Measurements from ENCODE around the gene MICALL2. TPM values are rescaled to one million over a fixed set of nuclear protein-coding genes. Genes with fewer than 3 reads are reported as not detected.
"Not testable (repeated sequence)": the region's sequence is repeated elsewhere in the genome, so short reads cannot be mapped to it uniquely, and the experiment has no call there.

Gene MICALL2
- total RNA-seq, 1 donor from 2014 or later, result 1.8 TPM

DNA sequence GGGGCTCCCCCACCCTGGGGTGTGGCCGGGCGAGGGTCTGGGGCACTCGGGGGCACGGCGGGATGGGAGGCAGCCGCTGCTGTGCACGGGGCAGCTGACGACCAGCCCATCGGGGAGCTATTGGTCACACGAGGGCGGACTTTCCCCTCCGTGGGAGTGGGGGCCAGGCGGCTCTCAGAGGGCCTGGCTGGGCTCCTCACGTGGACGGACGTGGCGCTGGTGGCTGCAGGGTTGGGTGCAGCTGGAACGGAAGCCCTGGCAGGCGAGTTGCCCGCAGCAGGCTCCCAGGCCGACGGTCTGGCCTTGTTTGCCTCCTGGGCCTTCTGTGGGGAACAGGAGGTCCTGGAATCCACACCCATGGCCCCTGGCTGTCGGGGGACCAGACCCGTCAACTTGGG lies 14.3 kb downstream of the MICALL2 start:
- Mint-ChIP-seq H3K4me1 (no peaks in the 10 kb centered on the region), H3K27ac (no peak overlapping the region), H3K4me3 (no peak overlapping the region), H3K27me3 (no peaks in the 10 kb centered on the region), H3K36me3 (ENCODE audit: low read depth) (no peaks in the 10 kb centered on the region), H3K9me3 (no peaks in the 10 kb centered on the region)
- intact Hi-C loops (cut with micrococcal nuclease), result no loop called here
- DNase-seq, result no peak

DNA sequence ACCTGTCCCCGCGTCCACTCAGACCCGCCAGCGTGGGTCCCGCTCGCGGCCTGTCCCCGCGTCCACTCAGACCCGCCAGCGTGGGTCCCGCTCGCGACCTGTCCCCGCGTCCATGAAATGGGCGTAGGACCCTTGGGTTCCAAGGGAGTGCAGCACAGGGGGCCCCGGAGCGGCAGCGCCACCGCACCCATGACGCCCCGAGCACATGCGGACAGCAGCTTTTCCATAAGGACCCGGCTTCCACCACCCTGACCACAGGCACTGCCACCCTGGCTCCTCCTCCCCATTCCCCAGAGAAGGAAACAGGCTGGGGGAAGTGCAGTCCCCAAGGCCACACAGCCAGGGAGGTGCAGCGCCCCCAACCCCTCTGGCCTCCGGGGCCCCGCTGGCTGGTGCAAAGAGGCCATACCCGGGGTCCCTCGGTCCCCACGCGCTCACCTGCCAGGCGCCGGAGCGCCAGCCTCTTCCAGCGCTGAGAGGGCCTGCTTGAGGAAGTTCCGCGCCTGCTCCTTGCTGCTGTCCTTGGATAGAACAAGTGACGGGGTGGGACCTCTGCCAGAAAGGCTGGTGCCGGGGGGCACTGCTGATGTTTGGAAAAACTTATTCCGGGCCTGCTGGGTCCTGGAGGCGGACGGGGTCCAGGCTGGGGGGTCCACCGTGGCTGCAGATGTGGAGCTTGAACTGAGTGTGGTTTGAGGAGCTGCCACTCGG lies 14.9 kb downstream of the MICALL2 start:
- DNase-seq, result no peak
- Mint-ChIP-seq H3K27ac (no peak overlapping the region), H3K27me3 (no peaks in the 10 kb centered on the region), H3K9me3 (no peaks in the 10 kb centered on the region), H3K4me1 (no peaks in the 10 kb centered on the region), H3K4me3 (no peak overlapping the region), H3K36me3 (ENCODE audit: low read depth) (no peaks in the 10 kb centered on the region)
- intact Hi-C loops (cut with micrococcal nuclease), result no loop called here

DNA sequence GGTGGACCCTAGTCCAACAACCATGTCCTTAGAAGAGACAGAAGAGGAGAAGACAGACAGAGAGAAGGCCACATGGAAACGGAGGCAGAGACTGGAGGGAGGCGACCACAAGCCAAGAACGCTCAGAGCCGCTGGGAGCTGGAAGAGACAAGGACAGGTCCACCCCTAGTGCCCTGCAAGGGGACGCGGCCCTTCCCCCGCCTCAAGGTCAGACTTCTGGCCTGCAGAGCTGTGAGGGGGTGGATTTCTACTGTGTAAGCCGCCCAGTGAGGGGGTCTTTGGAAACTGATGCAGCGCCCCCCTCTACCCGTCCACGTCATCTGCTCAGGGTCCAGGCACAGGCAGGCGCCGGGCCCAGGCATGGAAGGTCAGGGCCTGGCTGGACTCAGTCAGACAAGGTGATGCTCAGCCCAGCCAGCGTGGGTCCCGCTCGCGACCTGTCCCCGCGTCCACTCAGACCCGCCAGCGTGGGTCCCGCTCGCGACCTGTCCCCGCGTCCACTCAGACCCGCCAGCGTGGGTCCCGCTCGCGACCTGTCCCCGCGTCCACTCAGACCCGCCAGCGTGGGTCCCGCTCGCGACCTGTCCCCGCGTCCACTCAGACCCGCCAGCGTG lies 15.6 kb downstream of the MICALL2 start:
- DNase-seq; H3K4me1 Mint-ChIP-seq; intact Hi-C loops (cut with micrococcal nuclease); H3K4me3 Mint-ChIP-seq; H3K27me3 Mint-ChIP-seq; H3K9me3 Mint-ChIP-seq; H3K27ac Mint-ChIP-seq; H3K36me3 Mint-ChIP-seq (ENCODE audit: low read depth): not testable (repeated sequence)

DNA sequence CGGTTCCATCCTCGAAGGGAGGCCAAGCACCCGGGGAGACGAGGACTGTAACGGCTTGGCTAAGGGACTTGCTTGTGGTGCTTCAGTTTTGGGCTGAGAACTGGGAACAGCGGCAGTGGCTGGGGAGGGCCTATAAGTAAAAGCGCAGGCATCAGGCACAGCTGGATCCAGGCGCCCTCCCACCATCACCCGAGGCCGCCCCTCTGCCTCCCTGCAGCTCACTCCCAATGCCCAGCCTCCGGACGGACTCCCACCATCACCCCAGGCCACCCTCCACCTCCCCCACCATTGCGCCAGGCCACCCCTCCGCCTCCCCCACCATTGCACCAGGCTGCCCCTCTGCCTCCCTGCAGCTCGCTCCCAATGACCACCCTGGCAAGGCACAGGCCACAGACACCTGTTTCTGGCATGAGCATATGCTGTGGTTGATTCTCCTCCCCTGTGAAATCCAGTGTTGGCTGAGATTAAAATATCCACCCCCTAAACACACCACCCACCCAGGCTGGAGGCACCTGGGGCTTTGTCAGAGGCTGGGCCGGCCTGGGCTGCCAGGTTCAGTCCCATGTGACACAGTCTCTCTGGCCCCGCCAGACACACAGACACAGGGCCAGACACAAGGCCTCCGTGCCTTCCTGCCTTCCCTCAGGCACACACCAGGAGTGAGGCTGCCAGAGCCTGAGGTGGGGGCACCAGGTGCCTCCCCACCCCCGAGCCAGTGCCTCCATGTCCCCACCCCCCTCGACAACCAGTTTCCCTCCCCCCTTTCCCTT lies 16.7 kb downstream of the MICALL2 start:
- no peak overlapping the region for H3K27ac Mint-ChIP-seq
- H3K27me3 Mint-ChIP-seq, result no peaks in the 10 kb centered on the region
- intact Hi-C loops (cut with micrococcal nuclease), result no loop called here
- no peak overlapping the region for H3K4me3 Mint-ChIP-seq
- DNase-seq, result no peak
- no peaks in the 10 kb centered on the region for H3K36me3 Mint-ChIP-seq (ENCODE audit: low read depth)
- H3K4me1 Mint-ChIP-seq, result no peaks in the 10 kb centered on the region
- H3K9me3 Mint-ChIP-seq, result no peaks in the 10 kb centered on the region

DNA sequence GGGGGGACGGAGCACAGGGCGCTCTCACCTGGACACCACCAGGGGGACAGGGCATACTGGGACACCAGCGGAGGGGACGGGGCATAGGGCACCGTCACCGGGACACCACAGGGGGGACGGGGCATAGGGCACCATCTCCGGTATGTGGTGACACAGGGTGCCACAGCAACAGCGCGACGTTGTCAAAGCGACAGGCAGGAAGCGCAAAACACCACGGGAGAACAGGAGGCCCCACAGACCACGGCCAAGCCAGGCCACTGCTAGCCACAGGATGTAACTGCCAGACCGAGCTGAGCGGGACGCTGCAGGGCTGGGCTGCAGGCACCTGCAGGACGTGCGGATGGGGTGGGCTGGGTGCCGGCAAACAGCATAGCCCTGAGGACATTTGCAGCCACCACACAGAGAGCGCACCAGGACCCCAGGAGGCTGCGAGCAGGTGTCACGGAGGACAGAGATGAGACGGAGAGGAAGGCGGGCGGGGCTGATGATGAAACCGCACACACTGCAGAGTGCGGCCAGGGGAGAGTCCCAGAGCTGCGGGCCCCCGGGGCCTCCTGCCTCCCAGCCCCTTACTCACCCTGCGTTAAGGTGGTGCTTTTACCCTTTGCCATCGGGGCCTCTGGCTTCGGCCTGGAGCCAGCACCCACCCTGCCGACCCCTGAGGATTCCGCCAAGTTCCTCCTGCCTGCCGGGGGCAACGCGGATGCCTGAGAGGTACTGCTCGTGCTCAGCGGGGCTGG lies 17.5 kb downstream of the MICALL2 start:
- intact Hi-C loops (cut with micrococcal nuclease), result no loop called here
- H3K4me1 Mint-ChIP-seq, result no peaks in the 10 kb centered on the region
- DNase-seq, result no peak
- H3K9me3 Mint-ChIP-seq, result no peaks in the 10 kb centered on the region
- H3K36me3 Mint-ChIP-seq (ENCODE audit: low read depth), result no peaks in the 10 kb centered on the region
- no peaks in the 10 kb centered on the region for H3K27me3 Mint-ChIP-seq
- H3K27ac Mint-ChIP-seq, result no peak overlapping the region
- H3K4me3 Mint-ChIP-seq, result no peak overlapping the region

DNA sequence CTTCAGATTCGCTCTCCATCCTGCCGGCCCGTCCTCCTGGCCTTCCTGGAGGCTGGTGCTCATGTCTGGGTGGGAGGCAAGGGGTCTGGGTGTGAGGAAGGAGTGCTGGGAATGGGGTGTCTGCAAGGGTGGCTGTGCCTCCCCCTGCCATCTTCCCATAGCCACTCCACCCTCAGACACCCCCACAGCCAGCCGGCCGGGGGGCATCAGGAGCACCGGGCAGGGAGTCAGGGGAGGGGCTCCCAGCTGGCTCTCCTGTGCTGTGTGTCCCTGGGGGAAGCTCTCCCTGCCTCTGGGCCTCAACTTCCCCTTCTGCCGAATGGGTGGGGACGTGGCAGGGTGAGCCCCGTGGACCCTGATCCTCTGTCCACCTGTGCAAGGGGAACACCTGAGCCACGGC lies 18.6 kb downstream of the MICALL2 start:
- intact Hi-C loops (cut with micrococcal nuclease), result no loop called here
- Mint-ChIP-seq H3K4me1 (no peaks in the 10 kb centered on the region), H3K9me3 (no peaks in the 10 kb centered on the region), H3K27ac (no peak overlapping the region), H3K27me3 (no peaks in the 10 kb centered on the region), H3K36me3 (ENCODE audit: low read depth) (no peaks in the 10 kb centered on the region), H3K4me3 (no peak overlapping the region)
- DNase-seq, result no peak

DNA sequence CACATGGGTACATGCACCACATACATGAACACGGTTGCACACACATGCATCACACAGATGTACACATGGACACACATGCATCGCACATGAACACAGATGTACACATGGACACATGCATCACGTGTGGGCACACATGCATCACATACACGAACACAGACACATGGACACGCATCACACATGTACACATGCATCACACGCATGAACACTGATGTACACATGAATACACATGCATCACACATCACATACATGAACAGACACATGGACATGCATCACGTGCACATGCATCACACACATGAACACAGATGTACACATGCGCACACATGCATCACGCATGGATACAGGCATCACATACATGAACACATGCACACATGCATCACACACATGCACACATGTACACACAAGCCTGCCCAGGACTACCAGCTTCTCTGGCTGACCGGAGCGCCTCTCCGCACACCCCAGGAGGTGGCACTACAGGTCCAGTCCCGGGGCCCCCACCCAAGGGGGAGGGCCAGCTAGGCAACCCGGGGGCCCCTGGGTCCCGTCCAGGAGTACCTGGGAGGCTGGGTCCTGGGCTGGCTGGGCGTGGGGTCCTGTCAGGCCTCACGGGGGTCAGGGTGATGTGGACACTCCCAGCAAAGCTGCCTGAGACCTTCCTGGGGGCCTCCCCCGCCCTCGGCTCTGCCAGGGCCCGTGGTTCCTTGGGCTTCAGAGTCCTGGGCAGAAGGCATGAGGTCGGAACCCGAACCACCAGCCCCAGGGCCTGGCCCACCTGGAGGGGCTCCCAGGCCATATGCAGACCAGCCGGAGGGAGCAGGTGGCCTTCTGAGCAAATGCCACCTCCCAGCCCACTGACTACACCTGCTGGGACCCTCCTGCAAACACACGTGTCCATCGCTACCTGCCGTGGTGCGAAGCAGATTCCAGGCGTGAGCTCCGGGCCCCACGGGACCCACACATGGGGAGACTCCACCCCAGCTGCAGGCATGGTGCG lies 19.6 kb downstream of the MICALL2 start:
- intact Hi-C loops (cut with micrococcal nuclease), result no loop called here
- no peaks in the 10 kb centered on the region for H3K27me3 Mint-ChIP-seq
- H3K4me1 Mint-ChIP-seq, result no peaks in the 10 kb centered on the region
- no peak overlapping the region for H3K4me3 Mint-ChIP-seq
- H3K27ac Mint-ChIP-seq, result no peak overlapping the region
- no peaks in the 10 kb centered on the region for H3K36me3 Mint-ChIP-seq (ENCODE audit: low read depth)
- H3K9me3 Mint-ChIP-seq, result no peaks in the 10 kb centered on the region
- DNase-seq, result no peak

DNA sequence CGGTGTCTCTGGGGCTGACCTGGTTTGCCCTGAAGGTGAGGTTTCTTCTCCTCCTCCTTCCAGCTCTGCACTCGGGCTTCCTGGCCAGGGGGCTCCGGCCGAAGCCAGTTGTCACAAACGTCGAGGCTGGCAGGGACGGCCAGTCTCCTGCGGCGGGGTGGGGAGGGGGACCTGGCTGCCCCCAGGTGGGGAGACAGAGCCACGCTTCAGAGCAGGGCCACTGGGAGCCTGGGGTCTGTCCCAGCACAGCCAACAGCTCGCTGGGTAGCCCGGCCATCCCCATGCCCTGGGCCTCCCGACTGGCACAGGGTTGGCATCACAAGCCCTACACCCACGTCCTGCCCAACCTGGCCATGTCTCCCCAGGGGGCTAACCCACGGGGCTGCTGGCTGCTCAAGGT lies 20.4 kb downstream of the MICALL2 start:
- H3K27me3 Mint-ChIP-seq, result no peaks in the 10 kb centered on the region
- H3K27ac Mint-ChIP-seq, result no peak overlapping the region
- intact Hi-C loops (cut with micrococcal nuclease), result no loop called here
- no peak overlapping the region for H3K4me3 Mint-ChIP-seq
- H3K9me3 Mint-ChIP-seq, result no peaks in the 10 kb centered on the region
- H3K36me3 Mint-ChIP-seq (ENCODE audit: low read depth), result no peaks in the 10 kb centered on the region
- no peaks in the 10 kb centered on the region for H3K4me1 Mint-ChIP-seq
- DNase-seq, result no peak

DNA sequence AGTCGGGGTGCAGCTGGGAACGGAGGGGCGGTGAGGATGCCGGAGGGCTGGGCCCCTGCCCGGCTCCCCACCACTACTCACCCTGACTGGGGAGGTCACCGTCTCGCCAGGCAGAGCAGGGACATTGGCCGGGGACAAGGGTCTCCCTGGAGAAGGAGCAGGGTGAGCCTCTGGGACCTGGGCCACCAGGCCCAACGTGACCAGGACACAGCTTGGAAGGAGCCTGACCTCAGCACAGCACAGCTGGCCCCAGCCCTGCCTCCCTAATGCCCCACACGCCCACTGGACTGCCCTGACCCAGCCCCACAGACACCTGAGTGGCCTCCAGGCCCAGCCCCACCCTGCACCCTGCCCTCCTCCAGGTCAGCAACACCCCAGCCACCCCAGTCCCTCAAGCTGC lies 21.1 kb downstream of the MICALL2 start:
- intact Hi-C loops (cut with micrococcal nuclease), result no loop called here
- H3K4me3 Mint-ChIP-seq, result no peak overlapping the region
- no peak overlapping the region for H3K27ac Mint-ChIP-seq
- H3K27me3 Mint-ChIP-seq, result no peaks in the 10 kb centered on the region
- H3K4me1 Mint-ChIP-seq, result no peaks in the 10 kb centered on the region
- DNase-seq, result no peak
- H3K9me3 Mint-ChIP-seq, result no peaks in the 10 kb centered on the region
- no peaks in the 10 kb centered on the region for H3K36me3 Mint-ChIP-seq (ENCODE audit: low read depth)

DNA sequence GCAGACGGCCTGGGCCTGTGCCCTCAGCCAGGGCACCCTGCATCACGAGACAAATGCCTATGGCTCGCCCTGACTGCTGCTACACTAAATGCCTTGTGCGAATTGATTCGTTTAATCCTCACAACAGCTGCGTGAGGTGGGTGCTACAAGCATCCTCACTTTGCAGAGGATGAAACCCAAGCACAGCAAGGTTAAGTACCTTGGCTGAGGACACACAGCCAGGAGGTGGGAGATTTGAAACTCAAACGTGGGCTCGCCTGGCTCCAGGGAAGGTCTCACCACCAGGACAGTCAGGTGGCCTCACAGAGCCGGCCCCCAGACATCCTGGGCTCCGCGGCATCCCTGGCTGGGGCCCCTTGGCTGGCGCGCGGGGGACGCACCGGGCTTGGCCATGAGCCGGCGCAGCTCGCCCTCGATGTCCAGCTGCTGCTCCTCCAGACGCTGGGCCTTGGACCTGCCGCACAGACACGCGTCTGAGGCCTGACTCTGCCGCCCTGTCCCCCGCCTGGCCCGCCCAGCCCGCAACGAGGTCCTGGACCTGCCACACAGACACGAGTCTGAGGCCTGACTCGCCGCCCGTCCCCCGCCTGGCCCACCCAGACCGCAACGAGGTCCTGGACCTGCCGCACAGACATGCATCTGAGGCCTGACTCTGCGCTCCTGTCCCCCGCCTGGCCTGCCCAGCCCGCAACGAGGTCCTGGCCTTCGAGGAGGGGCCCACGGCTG lies 22.0 kb downstream of the MICALL2 start:
- Mint-ChIP-seq H3K4me1 (peaks cover 1% of the 10 kb centered on the region), H3K9me3 (no peaks in the 10 kb centered on the region), H3K27ac (no peak overlapping the region), H3K4me3 (no peak overlapping the region), H3K27me3 (peaks cover 1% of the 10 kb centered on the region), H3K36me3 (ENCODE audit: low read depth) (no peaks in the 10 kb centered on the region)
- intact Hi-C loops (cut with micrococcal nuclease), result no loop called here
- no peak for DNase-seq

DNA sequence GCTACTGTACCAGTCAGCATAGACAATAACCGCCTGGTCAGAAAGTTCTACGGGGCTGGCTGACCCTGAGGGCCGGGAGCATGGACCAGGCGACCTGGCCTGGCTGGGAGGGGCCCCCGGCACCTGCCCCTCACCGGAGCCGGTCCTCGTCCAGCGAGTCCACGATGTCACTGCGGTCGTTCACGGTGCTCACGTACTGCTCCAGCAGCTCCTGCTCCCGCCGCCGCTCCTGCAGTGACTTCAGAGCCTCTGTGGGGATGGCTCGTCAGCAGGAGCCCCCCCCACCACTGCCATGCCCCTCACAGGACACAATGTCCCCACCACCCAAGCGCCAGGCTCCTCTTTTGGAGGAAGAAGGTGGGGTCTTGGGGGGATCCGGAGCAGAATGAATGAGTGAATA lies 22.7 kb downstream of the MICALL2 start:
- DNase-seq, result no peak
- Mint-ChIP-seq H3K9me3 (no peaks in the 10 kb centered on the region), H3K36me3 (ENCODE audit: low read depth) (no peaks in the 10 kb centered on the region), H3K27ac (no peak overlapping the region), H3K4me1 (peaks cover 2% of the 10 kb centered on the region), H3K27me3 (peaks cover 2% of the 10 kb centered on the region), H3K4me3 (no peak overlapping the region)
- intact Hi-C loops (cut with micrococcal nuclease), result no loop called here

DNA sequence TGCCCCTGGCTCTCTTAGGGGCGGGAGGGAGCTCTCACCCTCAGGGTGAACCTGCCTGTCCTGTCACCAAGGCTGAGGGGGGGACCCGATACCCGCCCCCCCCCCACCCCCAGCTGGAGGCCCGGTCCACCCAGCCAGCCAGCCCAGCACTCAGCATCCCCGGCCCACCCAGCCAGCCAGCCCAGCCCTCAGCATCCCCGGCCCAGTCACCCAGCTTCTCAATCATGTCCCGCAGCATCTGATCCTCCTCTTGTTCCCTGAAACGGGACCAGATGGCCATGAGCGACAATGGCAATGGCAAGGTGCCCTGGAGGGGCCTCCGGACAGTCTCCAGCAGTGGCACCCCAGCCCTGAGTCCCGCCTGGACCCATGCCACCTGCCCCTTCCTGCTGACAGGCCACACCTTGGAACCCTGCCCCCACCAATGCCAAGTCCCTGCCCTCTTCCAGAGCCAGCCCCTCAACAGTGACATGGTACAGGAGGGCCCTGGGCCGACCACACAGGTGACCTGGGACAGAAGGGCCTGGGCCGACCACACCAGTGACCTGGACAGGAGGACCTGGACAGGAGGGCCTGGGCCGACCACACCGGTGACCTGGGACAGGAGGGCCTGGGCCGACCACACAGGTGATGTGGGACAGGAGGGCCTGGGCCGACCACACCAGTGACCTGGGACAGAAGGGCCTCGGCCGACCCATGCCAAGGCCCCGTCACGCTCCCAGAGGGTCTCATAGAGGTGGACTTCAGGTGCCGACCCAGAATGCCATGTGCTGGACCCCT lies 24.2 kb downstream of the MICALL2 start:
- Mint-ChIP-seq H3K4me3 (no peak overlapping the region), H3K4me1 (peaks cover 2% of the 10 kb centered on the region), H3K9me3 (no peaks in the 10 kb centered on the region), H3K27me3 (peaks cover 2% of the 10 kb centered on the region), H3K27ac (no peak overlapping the region), H3K36me3 (ENCODE audit: low read depth) (no peaks in the 10 kb centered on the region)
- intact Hi-C loops (cut with micrococcal nuclease), result loop anchor here (5.0 kb wide), 1 partner anchor 188 kb away; no protein-coding TSS in a partner anchor
- no peak for DNase-seq
